Caco-2 (cell line): ENCODE measurements around the gene MTF2. TPM values are rescaled to one million over a fixed set of nuclear protein-coding genes. Genes with fewer than 3 reads are reported as not detected.
A peak's percentile ranks its signal among the peaks of the same experiment; 100 is the strongest.

Experiments used
- BruUV-seq: library from RNA; stranded (reverse); fragments of 400-500 nt; replicated peaks from 2 replicates; lab custom pipeline; 2021; lab: Mats Ljungman, UMichigan
- CTCF ChIA-PET: fragments of 300-600 bp; sonication (Branson Sonifier 250); formaldehyde crosslinking; loops from one replicate; lab custom pipeline; 2022; ENCODE audit warnings: antibody characterized with exemption; lab: Charles Lee
- POLR2A ChIA-PET: fragments of 300-600 bp; sonication (Branson Sonifier 250); formaldehyde crosslinking; loops from one replicate; lab custom pipeline; 2022; ENCODE audit warnings: antibody characterized with exemption; lab: Charles Lee
- DNase-seq, 2 experiments: peaks; one replicate each; pipeline versions ENCODE4 v3.0.0 to v3.0.0-alpha.2; 2020 to 2022
- H3K27me3 ChIP-seq: replicated peaks from 2 replicates; pipeline ENCODE4 v1.6.0; 2011; ENCODE audit warnings: low read length; ENCODE audit not compliant: control insufficient read depth, insufficient read depth
- H3K36me3 ChIP-seq: 2 replicates; pipeline ENCODE4 v1.5.1; 2011; ENCODE audit warnings: low read length; ENCODE audit not compliant: control insufficient read depth, insufficient read depth
- H3K4me1 ChIP-seq: fragments of 250-450 bp; sonication (Bioruptor Pico); 2 replicates; pipeline ENCODE4 v1.5.1; 2020; ENCODE audit warnings: mild to moderate bottlenecking
- H3K4me3 ChIP-seq: 2 replicates; pipeline ENCODE4 v1.5.1; 2011; ENCODE audit warnings: low read depth, mild to moderate bottlenecking, control low read depth, low read length
- H3K9me3 ChIP-seq: fragments of 250-450 bp; sonication (Bioruptor Pico); 2 replicates; pipeline ENCODE4 v1.5.1; 2020; ENCODE audit warnings: mild to moderate bottlenecking, moderate library complexity
- H3K27ac Mint-ChIP-seq: one replicate; pipeline ENCODE4 v1.8.0; 2022; ENCODE audit warnings: mixed read lengths; ENCODE audit not compliant: unreplicated experiment
- H3K27me3 Mint-ChIP-seq: one replicate; pipeline ENCODE4 v1.8.0; 2022; ENCODE audit warnings: mixed read lengths; ENCODE audit not compliant: insufficient read depth, unreplicated experiment
- H3K36me3 Mint-ChIP-seq: one replicate; pipeline ENCODE4 v1.8.0; 2022; ENCODE audit warnings: mild to moderate bottlenecking, mixed read lengths; ENCODE audit not compliant: insufficient read depth, unreplicated experiment
- H3K4me1 Mint-ChIP-seq: one replicate; pipeline ENCODE4 v1.8.0; 2022; ENCODE audit warnings: low read depth, mixed read lengths; ENCODE audit not compliant: unreplicated experiment
- H3K4me3 Mint-ChIP-seq: one replicate; pipeline ENCODE4 v1.8.0; 2022; ENCODE audit warnings: mild to moderate bottlenecking, moderate library complexity, mixed read lengths; ENCODE audit not compliant: unreplicated experiment
- H3K9me3 Mint-ChIP-seq: one replicate; pipeline ENCODE4 v1.8.0; 2022; ENCODE audit warnings: mixed read lengths; ENCODE audit not compliant: unreplicated experiment
- intact Hi-C: fragments of 100-400 bp; cut with micrococcal nuclease; formaldehyde crosslinking; loops from one replicate; pipeline ENCODE4 v1.10.0; 2022; ENCODE audit not compliant: unreplicated experiment
- total RNA-seq: library from RNA; stranded (reverse); gene quantifications from 2 replicates; pipeline ENCODE4 v1.2.3, GENCODE V29; 2022
- TF ChIP-seq, protein P1 (sequence below), 2 experiments: fragments of 200-600 bp in 1 of 2; IDR thresholded peaks; 1 replicate in 1 of 2; 2 replicates in 1 of 2; pipeline versions ENCODE4 v1.5.1 to v1.8.0; 2011 to 2022; ENCODE audit warnings: antibody characterized with exemption in 1 of 2, control low read depth in 1 of 2, inconsistent platforms in 1 of 2, low read depth in 1 of 2, low read length in 1 of 2, mild to moderate bottlenecking in 1 of 2, moderate library complexity in 1 of 2; ENCODE audit not compliant: insufficient read depth in 1 of 2, severe bottlenecking in 1 of 2, unreplicated experiment in 1 of 2

MTF2 gene
- total RNA-seq, 1 experiment from 2014 or later, result 29.9 TPM

DNA sequence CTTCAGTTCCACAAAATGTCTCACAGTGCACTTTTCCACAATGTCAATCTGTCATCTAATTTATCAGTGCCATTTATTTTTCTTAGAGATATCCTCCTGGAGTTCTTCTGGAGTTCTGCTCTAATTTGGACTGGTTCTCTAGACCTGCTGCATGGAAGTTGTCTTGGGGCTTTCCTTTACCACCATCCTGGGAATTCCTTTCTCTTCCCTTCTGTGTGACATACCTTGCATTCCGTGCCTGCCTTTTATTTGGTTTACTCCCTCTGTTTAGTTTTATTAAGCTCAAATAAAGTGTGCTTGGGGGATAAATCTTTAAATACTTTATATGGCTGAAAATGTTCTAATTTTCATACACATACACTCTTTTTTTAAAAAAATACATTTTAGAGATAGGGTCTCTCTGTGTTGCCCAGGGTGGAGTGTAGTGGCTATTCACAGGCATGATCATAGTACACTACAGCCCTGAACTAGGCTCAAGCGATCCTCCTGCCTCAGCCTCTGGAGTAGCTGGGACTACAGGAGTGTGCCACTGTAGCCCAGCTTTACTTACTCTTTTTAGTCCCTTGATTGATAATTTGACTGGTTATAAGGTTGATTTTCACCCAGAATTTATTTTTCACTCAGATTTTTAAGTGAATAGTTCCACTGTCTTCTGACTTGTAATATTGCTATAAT lies 14.4 kb downstream of the MTF2 start:
- H3K9me3 ChIP-seq, result no peaks in the 10 kb centered on the region
- intact Hi-C loops, result no loop called here
- no peak for DNase-seq
- no peaks in the 10 kb centered on the region for H3K27me3 ChIP-seq
- H3K4me1 ChIP-seq, result peaks cover 11% of the 10 kb centered on the region; the same call in 1 of the 2 replicates
- no TSS peak for BruUV-seq
- POLR2A ChIA-PET, result no interaction called here
- CTCF ChIA-PET, result no interaction called here
- peak overlapping the region; percentile 42 for H3K4me3 Mint-ChIP-seq
- H3K27ac Mint-ChIP-seq, result no peak overlapping the region
- H3K4me1 Mint-ChIP-seq, result peaks cover 27% of the 10 kb centered on the region
- peaks cover 15% of the 10 kb centered on the region for H3K36me3 Mint-ChIP-seq
- H3K36me3 ChIP-seq, result no peaks in the 10 kb centered on the region
- no peaks in the 10 kb centered on the region for H3K27me3 Mint-ChIP-seq
- H3K9me3 Mint-ChIP-seq, result no peaks in the 10 kb centered on the region
- H3K4me3 ChIP-seq, result no peak overlapping the region
- TF ChIP-seq, protein P1, sequence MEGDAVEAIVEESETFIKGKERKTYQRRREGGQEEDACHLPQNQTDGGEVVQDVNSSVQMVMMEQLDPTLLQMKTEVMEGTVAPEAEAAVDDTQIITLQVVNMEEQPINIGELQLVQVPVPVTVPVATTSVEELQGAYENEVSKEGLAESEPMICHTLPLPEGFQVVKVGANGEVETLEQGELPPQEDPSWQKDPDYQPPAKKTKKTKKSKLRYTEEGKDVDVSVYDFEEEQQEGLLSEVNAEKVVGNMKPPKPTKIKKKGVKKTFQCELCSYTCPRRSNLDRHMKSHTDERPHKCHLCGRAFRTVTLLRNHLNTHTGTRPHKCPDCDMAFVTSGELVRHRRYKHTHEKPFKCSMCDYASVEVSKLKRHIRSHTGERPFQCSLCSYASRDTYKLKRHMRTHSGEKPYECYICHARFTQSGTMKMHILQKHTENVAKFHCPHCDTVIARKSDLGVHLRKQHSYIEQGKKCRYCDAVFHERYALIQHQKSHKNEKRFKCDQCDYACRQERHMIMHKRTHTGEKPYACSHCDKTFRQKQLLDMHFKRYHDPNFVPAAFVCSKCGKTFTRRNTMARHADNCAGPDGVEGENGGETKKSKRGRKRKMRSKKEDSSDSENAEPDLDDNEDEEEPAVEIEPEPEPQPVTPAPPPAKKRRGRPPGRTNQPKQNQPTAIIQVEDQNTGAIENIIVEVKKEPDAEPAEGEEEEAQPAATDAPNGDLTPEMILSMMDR (IDR thresholded peaks at IDR 0.05; ENCODE audit: insufficient read depth in 1 of 2, low read depth in 1 of 2, low read length in 1 of 2, severe bottlenecking in 1 of 2, unreplicated experiment in 1 of 2), result no peak

- TF ChIP-seq, protein P1 (IDR thresholded peaks at IDR 0.05; ENCODE audit: insufficient read depth in 1 of 2, low read depth in 1 of 2, low read length in 1 of 2, severe bottlenecking in 1 of 2, unreplicated experiment in 1 of 2), result no peak
- BruUV-seq, result no TSS peak
- H3K4me3 ChIP-seq, result no peak overlapping the region
- DNase-seq, result no peak
- peaks cover 11% of the 10 kb centered on the region; the same call in 1 of the 2 replicates for H3K4me1 ChIP-seq
- intact Hi-C loops, result no loop called here
- Mint-ChIP-seq H3K4me3 (no peak overlapping the region), H3K9me3 (no peaks in the 10 kb centered on the region), H3K27me3 (no peaks in the 10 kb centered on the region), H3K36me3 (peaks cover 15% of the 10 kb centered on the region), H3K27ac (no peak overlapping the region), H3K4me1 (peaks cover 36% of the 10 kb centered on the region)
- H3K36me3 ChIP-seq, result no peaks in the 10 kb centered on the region
- H3K9me3 ChIP-seq, result no peaks in the 10 kb centered on the region
- CTCF ChIA-PET, result no interaction called here
- POLR2A ChIA-PET, result interaction anchor here (0.7 kb wide), 1 partner anchor 17 kb away, joined by 3 read pairs; the partner anchor contains the start of gene MTF2
- H3K27me3 ChIP-seq, result no peaks in the 10 kb centered on the region
Observed at GRCh38 chr1:93095804-93096585, 16.9 kb downstream of the MTF2 start.

- Mint-ChIP-seq H3K9me3 (no peaks in the 10 kb centered on the region), H3K27me3 (no peaks in the 10 kb centered on the region), H3K4me3 (no peak overlapping the region), H3K27ac (no peak overlapping the region), H3K4me1 (peaks cover 9% of the 10 kb centered on the region), H3K36me3 (peaks cover 29% of the 10 kb centered on the region)
- Histone ChIP-seq H3K9me3 (no peaks in the 10 kb centered on the region), H3K36me3 (no peaks in the 10 kb centered on the region), H3K27me3 (no peaks in the 10 kb centered on the region), H3K4me3 (no peak overlapping the region), H3K4me1 (no peaks in the 10 kb centered on the region)
- CTCF ChIA-PET, result no interaction called here
- TF ChIP-seq, protein P1 (IDR thresholded peaks at IDR 0.05; ENCODE audit: insufficient read depth in 1 of 2, low read depth in 1 of 2, low read length in 1 of 2, severe bottlenecking in 1 of 2, unreplicated experiment in 1 of 2), result no peak
- POLR2A ChIA-PET, result no interaction called here
- no TSS peak for BruUV-seq
- intact Hi-C loops, result no loop called here
- DNase-seq, result no peak
Observed at GRCh38 chr1:93102142-93102541, 23.1 kb downstream of the MTF2 start.
